Measurements from ENCODE around the gene CIAO3.
A peak's percentile ranks its signal among the peaks of the same experiment; 100 is the strongest.

CIAO3 gene

DNA sequence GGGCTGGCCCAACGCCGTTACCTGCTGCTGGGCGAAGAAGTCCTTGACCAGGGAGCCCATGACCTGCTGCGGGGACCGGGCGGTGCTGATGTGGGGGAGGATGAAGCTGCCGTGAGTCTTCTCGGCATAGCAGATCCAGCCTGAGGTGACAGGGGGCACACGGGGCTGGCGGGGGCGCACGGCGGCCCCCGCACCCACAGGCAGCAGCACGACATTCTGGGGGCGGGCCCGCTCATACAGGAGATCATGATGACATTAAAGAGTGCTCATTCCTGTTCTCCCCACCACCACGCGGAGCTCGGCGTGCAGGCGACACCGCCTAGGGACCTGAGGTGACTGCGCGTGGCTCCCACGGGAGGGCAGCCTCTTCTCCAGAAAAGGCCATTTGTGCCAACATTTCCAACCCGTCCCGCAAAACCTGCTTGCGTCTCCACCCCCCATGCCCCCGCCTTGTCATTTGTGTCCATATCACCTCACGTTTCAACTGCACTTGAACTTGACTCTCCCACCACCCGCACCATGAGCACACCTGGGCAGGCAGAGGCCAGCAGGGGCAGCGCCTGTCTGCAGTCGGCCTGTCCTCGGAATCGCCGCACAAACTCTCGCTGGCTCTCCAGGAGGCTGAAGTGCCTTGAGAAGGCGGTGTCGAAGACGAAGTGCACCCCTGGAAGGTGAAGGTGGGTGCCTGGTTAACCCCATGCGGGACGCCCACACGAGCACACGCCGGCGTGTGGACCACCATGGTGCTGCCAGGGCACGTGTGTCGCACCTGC, 6.4 kb downstream of the CIAO3 start:
- no peak for DNase-seq

DNA sequence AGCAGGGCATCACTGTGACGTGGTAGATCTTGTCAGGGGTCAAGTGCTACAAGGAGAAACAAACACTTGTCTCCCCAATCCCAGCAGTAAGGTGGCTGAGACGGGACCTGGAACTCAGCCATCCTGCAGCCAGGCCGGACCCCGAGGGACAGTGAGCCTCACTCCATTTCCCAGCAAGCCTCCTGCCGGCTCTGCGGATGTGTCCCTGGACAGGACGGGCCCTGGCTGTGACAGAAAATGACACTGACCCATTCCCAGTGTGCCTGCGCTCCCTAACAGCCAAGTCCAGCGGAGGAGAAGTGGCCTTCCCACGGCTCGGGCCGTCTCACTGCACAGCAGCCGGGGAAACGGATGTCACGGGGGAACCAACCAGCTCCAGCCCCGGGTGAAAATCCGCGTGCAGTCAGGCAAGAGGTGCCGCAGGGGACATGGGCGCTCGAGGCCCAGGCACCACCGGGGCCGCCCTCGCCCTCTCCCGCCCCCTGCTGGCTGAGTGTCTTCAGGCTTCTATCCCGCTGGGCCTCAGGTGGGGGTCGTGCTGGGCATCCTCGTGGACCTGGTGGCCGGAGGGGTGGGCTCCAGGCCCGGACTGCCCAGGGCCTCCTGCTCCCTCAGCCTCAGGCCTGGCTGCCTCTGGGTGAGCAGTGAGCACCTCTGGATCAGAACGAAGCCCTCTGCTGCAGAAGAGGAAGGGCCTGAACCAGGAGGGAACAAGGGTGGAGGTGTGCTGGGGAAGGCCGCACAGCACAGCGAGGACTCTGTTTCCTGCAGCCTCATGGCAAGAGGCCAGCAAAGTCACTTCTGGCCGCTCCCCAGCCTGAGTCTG, 7.2 kb downstream of the CIAO3 start:
- DNase-seq = peak; percentile 75

DNA sequence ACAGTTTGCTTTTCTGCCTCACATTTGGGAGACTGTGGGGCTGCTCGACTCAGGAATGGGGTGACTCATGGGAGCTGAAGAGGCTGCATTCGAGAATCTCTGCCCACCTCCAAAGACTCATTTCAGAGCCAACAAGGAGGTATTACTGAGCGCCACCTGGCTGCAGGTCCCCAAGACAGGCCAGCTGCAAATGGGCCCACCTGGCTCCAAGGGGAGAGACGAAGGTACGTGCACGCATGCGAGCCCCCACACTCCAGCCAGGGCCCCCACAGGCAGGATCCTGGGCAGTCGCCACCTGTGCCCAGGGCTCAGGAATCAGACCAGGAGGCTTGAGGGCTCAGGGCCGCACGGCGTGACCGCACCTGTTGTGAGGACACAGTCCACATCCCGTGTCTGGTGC, 7.9 kb downstream of the CIAO3 start:
- no peak for DNase-seq

DNA sequence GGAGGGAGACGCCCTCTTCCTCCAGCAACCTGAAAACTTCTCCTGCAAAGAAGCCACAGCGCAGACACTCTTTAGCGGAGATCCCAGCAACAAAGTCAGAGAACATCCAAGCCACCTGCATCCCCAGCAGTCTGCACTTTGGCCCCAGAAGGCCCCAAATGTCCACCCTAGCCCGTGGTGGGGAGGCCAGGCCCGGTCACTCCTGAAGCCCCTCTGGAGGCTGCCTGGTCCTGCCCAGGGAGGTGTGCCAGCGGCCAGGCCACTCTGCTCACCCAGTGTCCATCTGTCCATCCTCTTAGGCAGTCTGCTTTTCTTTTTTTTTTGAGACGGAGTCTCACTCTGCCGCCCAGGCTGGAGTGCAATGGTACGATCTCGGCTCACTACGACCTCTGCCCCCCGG, 8.5 kb downstream of the CIAO3 start:
- no peak for DNase-seq

DNA sequence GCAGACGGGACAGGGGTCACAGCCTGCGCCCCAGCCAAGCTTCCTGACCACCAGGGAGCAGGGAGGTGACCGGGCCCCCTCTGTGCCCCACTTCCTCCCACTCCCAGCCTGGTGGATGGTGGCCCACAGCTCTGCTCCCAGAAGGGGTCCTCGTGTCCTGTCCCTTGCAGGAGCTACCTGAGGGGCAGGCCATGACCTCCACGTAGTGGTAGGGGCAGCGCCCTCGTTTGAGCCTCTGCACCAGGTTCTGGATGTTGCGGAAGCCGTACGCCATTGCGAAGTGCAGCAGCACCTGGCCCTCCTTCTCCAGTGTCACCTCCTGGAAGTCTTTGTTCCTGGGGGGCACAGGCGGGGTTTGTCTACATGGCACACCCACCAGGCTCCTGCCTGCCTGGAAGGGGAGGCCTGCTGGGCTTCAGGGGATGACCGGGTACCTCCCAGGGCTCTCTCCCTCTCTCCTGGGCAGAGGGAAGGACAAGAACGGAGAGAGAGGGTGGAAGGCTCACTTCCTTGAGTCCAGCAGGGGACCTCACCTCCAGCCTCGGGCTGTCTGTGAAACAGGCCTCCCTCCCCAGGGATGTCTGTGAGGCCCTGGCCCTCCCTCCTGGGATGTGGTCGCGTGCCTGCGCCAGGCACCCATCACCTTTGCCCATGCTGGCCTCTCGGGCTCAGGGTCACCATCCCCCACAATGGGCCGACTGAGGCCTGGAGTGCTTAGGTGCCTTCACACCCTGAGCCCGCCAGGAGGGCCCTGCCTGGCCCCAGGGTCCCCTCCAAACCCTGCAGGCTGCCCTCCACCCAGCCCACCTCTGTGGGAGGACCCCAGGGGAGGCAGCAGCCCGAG, 9.9 kb downstream of the CIAO3 start:
- no peak for DNase-seq

DNA sequence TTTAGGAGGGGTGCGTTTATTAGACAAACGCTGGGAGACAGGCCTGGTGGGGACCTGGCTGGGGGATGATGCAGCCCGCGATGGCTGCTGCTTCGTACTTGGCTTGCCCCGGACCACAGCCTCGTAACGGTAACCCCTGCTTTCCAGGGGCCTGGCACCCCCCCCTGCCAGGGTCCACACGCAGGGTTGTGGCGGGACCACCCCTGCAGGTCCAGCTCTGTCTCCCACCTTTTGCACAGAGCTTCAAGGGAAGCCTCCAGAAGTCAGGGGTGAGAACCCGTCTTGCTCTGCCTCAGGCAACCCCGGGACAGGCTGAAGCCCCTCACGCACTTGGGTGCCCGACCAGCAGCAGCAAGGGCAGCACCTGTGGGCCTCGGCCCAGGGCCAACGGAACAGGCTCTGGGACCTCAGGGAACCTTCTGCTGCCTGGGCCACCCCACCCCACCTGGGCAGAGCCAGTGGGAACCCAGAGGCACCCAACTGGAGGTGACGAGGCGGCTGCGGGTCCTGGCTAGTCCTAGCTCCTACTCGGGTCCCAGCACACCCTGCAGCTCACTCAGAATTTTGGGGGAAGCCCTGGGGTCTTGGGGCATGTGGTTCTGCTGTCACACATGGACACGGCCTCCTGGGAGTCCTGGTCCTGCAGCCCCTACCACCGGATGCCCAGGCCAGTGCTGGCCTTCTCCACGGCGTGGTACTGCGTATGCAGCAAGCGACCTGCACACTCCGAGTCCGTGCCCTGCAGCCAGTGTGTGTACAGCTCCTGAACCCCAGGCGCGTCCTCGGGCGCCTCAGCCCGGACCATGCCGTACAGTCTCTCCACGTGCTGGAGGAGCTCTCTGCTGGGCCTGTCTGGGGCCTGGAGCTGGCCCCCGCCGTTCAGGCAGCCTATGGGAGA, 10.8 kb downstream of the CIAO3 start:
- DNase-seq = no peak

DNA sequence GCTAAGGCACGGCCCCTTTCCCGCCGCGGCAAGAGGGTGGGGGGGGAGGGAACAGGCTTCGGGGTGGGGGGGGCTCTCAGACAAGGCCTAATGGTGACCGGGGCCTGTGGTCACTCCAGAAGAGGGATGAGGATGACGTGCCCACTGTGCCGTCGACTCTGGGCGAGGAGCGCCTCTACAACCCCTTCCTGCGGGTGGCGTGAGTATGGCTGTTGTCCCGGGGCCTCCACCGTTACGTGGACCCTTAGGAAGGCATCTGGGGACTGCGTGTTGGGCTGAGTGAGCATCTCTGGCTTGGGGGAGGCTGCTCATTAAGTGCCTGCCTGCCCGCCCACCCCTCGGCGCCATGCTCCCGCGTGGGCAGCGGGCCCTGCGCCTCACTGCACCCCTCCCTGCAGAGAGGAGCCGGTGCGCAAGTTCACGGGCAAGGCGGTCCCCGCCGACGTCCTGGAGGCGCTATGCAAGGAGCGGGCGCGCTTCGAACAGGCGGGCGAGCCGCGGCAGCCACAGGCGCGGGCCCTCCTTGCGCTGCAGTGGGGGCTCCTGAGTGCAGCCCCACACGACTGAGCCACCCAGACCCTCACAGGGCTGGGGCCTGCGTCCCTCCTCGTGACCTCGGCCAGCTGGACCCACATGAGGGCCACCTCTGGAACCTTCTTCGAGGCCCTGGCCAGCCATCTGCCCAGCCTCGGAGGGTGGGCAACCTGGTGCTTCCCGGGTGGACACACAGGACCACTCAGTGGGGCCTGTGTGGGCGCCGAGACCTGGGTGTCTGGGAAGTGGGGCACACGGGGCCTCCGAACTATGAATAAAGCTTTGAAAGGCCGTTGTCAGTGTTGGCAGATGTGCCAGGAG, 11.7 kb downstream of the CIAO3 start:
- DNase-seq = no peak

DNA sequence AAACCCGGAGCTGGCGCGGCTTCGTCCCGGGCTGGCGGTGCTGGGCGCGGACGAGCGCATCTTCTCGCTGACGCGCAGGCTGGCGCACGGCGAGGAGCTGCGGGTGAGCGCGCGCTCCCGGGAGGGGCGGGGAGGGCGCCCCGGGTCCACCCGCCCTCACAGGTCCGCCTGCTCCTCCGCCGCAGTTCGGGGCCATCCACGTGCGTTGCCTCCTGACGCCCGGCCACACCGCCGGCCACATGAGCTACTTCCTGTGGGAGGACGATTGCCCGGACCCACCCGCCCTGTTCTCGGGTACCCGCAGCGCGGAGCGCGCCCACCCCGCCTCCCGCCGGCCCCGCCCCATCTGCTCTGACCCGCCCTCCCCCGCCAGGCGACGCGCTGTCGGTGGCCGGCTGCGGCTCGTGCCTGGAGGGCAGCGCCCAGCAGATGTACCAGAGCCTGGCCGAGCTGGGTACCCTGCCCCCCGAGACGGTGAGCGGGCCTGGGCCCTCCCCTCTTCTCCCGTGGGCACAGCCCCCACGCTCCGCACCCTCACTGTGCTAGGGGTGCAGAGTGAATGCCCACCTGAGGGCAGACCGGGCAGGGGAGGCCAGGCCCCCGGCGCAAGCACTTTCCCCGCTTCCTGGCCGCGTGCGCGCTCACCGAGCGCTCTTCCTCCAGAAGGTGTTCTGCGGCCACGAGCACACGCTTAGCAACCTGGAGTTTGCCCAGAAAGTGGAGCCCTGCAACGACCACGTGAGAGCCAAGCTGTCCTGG, 12.5 kb downstream of the CIAO3 start:
- DNase-seq = peak; percentile 79

DNA sequence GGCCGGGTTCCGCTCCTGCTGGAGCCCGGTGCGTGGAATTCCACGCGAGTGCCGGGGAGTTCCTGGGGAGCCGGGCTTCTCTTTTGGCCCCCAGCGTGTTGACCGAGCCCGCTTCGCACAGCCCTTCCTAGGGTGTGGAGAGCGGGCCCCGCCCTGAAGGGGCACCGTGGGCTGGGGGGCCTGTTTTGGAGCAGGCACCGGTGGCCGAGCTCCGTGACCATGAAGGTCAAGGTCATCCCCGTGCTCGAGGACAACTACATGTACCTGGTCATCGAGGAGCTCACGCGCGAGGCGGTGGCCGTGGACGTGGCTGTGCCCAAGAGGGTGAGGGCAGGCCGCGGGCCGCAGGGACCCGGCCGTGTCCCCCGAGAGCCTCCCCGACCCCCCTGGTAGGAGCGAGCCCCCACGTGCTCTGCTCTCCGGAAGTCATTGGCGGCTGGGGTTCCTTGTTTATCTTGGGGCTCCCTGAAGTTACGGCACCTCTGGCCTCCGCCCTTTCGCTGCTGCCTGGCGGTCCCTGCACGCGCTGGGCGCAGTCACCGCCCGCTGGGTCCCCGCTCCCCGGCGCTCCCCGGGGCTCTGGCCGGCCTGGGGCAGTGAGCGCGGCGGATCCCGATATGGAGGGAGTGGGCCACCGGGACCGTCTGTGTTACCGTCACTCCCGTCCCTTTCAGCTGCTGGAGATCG, 13.4 kb downstream of the CIAO3 start:
- no peak for DNase-seq

DNA sequence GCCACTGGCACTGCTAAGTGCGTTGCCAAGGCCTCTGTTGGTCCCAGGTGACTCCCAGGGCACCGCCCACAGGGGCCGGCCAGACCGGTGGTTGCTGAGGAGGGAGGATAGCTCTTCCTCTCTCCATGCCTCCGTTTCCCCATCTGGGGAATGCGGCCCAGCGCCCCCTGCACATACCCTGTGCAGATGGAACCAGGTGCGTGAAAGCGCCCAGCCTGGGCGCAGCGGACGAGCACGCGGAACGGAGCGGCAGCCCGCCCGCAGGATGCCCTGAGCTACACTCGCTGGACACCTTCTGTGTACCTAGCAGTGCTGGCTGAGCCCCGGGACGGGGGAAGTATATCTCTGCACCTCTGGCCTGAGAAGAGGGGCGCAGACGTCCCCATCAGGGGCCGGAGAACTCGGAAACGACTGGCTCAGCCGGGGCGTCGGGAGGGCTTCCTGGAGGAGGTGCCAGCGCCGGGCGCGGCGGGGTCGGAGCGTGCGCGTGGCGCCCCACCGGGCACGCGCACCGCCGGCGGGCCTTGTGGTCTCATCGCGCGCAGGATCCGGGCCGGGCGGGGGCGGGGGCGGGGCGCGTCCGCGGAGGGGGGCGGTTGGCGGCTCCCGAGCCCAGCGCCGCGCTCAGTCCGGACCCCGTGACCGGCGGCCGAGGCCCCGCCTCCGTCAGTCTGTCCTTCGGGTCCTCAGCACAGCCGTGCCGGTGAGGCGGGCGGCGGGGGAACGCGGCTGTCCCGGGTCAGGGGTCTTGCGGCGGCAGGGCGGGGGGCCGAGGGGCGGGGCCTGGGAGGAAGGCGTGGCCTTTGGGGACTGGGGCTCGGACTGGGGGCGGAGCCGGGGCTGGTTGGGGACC, 14.1 kb downstream of the CIAO3 start, which contains the start of the genes CCDC78 and HAGHL:
Gene CCDC78 (minus strand): TSS at position 6 of the 853 bp plus-strand sequence. CDS start 76 bp downstream, outside the sequence.
Gene HAGHL (plus strand): TSS at position 669 of the 853 bp plus-strand sequence. CDS start 404 bp downstream, outside the sequence.
- DNase-seq = peak; percentile 83

DNA sequence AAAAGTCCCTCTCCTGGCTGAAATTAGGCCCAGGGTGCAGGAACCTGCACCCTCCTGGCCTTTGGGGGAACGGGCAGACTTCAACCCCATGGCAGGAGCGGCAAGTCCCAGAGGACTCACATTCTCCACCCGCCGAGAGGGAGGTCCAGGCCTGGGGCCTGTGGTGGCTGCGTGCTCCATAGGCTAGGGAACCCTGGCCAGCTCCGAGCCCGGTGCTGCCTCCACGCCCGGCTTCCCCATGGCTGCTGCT, 14.7 kb downstream of the CIAO3 start:
- no peak for DNase-seq

DNA sequence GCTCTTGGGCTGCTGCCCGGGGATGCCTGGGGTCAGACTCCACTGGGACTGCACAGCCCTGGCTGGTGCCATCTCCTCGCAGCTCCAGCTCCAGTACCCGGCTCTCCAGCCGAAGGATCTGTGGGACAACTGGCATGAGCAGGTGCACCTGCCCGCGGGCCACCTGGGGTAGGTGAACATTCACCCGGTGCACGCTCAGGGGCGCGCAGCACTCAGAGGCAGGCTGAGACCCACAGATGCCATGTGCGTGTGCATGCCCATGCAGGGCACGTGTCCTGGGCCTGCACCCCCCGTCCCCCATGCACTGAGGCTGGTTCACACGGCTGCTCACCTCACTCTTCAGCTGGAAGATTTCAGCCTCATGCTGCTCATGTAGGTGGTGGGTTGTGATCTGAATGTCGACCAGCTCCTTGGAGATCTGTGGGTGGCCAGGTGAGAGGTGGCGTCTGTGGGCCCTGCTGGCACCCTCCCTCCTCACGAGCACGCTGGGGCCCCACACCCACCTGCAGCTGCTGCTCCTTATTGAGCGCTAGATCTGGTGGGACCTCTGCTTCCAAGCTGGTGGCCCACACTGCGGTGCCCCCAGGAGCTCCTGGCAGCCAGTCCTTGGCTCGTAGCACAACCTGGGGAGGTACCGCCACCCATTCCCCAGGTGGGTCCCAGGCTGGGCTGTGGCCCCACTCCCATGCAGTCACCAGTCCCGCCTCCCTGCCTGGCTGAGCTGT, 15.2 kb downstream of the CIAO3 start:
- DNase-seq = no peak

DNA sequence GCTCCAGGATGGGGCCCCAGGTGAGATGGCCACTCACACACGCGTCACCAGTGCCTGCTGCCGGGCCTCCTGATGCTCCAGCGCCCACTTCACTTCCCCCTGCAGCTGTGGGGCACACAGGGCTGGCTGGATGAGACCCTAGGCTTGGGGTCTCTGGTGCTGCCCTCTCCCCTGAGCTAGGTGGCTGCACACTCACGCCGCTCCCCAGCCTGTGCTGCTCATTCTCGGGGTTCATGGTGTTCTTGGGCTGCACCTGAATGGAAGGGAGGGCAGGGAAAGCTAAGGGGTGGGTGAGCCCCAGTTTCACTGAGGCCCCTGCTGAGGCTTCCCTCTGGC, 15.8 kb downstream of the CIAO3 start:
- no peak for DNase-seq

DNA sequence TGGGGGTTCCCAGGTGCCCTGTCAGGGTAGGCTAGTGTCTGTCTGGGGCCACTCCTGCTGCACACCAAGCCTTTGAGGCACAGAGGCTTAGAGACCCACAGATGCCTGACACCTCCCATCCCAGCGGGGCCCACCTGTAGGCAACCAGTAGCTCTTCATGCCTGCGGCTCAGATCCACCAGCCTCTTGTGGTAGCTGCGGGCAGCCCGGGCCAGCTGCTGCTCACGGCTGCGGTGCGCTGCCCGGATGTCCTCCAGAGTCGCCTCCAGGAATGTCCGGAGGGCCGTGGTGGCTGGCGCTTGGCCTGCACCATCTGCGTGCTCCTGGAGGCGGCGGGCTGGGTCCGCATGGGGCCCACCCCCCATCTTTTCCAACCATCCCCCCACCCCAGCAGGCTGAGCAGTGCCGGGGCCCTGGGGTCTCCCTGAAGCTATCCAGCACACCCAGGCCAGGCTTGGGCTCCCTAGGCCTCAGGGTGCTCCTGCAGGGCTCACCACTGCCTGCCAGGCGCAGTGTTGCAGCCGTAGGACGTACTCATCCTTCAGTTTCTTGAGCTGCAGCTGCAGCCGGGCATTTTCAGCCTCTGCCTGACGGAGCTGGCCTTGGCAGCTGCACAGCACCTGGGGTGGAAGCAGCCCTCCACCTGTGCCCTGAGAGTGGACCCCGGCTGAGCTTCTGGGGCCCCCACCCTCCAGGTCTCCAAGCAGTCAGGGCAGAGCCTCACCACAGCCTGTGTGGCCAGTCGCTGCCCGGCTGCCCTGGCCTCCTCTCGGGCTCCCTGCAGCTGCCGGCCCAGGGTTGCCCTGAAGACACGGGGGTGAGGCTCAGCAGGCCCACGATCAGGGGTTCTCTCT, 16.4 kb downstream of the CIAO3 start:
- no peak for DNase-seq

DNA sequence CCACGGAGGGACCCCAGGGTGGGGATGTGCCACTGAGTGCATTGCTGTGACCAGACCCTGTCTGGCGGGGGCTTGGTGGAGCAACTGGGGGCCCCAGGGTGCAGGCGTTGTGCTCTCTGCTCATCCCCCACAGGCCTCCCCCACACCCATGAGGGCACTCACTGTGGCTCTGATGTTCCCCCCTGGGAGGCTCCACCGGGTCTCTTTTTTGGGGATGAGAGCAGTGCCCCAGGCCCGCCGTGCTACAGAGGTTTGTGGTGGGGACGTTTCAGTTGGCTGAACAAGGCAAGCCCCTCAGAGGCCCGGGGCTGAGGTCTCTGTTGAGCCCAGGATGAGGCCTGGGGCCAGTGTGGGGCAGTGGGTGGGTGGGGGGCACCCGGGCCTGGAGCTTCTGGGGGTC, 17.1 kb downstream of the CIAO3 start:
- DNase-seq = no peak

DNA sequence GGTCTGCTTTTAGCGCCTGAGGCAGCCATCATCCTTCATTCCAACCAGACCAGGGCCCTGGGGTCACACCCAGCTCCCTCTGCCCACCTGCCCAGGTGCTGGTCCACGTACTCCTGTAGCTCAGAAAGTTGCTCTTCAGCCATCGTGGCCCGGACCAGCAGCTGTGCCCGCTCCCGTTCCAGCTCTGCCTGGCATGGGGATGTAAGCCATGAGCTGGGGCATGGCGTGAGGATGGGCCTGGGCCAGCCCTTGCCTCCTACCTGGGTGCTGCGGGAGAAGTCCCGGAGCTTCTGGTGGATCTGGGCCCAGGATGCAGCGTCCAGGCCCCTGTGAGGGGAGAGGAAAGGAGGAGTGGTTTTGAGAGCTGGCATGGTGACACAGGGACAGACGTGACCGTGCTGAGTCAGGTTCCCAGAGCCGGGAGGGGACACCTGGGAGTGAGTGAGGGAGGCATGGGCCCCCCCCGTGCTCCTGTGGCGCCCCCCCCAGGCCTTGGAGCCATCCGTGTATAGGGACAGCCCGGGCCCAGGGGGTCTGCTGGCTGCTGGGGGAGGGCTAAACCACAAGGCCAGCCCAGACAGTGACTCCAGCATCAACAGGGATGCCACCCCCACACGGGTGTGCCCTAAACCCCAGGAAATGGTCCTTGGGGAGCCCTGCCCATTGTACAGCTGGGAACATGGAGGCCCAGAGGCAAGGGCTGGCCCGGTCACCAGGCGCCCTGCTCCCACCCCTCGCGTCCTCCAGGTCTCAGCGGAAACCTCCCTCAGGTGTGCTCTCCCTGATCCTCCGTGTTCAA, 17.8 kb downstream of the CIAO3 start:
- no peak for DNase-seq

All from stimulated activated CD8-positive, alpha-beta memory T cell treated with anti-CD3 and anti-CD28 coated beads, Interleukin-4, amount 100 ng/mL, for 48 hours (primary cell).